CD4-positive, alpha-beta memory T cell (primary cell): ENCODE data around the gene HMGXB4. TPM values are rescaled to one million over a fixed set of nuclear protein-coding genes. Genes with fewer than 3 reads are reported as not detected.

Experiments
- CTCF ChIA-PET: fragments of 350-600 bp; sonication (Branson Sonifier 250); formaldehyde crosslinking; loops from one replicate; lab custom pipeline; 2021; ENCODE audit warnings: inconsistent platforms; ENCODE audit not compliant: partially characterized antibody; lab: Charles Lee
- POLR2A ChIA-PET: fragments of 350-600 bp; sonication (Branson Sonifier 250); formaldehyde crosslinking; loops from one replicate; lab custom pipeline; 2021; ENCODE audit not compliant: partially characterized antibody; lab: Charles Lee
- DNase-seq, 5 donors: peaks; one replicate each; pipeline versions ENCODE4 v3.0.0 to v3.0.0-alpha.2; 2020 to 2022; ENCODE audit warnings: mixed read lengths in 1 of 5
- H3K27ac ChIP-seq: one replicate; pipeline ENCODE4 v1.7.0; 2013; ENCODE audit warnings: low read depth, low read length
- H3K27me3 ChIP-seq: 2 replicates; pipeline ENCODE4 v1.7.0; 2013; ENCODE audit warnings: mild to moderate bottlenecking, low read length, moderate library complexity; ENCODE audit not compliant: insufficient read depth
- H3K36me3 ChIP-seq: 2 replicates; pipeline ENCODE4 v1.7.0; 2013; ENCODE audit warnings: mild to moderate bottlenecking, low read length, moderate library complexity; ENCODE audit not compliant: insufficient read depth
- H3K4me1 ChIP-seq: 2 replicates; pipeline ENCODE4 v1.7.0; 2013; ENCODE audit warnings: mild to moderate bottlenecking, low read length, moderate library complexity; ENCODE audit not compliant: insufficient read depth
- H3K4me3 ChIP-seq, 2 donors: one replicate each; pipeline ENCODE4 v1.7.0; 2013; ENCODE audit warnings: low read length in 2 of 2, mild to moderate bottlenecking in 1 of 2
- H3K9me3 ChIP-seq, 2 donors: one replicate each; pipeline ENCODE4 v1.7.0; 2013; ENCODE audit warnings: low read length in 2 of 2, control low read depth in 1 of 2; ENCODE audit not compliant: control insufficient read depth in 1 of 2
- H3K27ac Mint-ChIP-seq, 7 donors: one replicate each; pipeline ENCODE4 v1.8.0; 2020 to 2021; ENCODE audit warnings: mixed read lengths in 7 of 7, mild to moderate bottlenecking in 6 of 7, inconsistent platforms in 3 of 7, moderate library complexity in 3 of 7
- H3K27me3 Mint-ChIP-seq, 2 donors: one replicate each; pipeline ENCODE4 v1.8.0; 2020 to 2021; ENCODE audit warnings: mixed read lengths in 2 of 2
- H3K36me3 Mint-ChIP-seq, 2 donors: one replicate each; pipeline ENCODE4 v1.8.0; 2020 to 2021; ENCODE audit warnings: mixed read lengths in 2 of 2, inconsistent platforms in 1 of 2, mild to moderate bottlenecking in 1 of 2
- H3K4me1 Mint-ChIP-seq, 4 donors: one replicate each; pipeline ENCODE4 v1.8.0; 2020 to 2021; ENCODE audit warnings: mixed read lengths in 4 of 4, mild to moderate bottlenecking in 1 of 4
- H3K4me3 Mint-ChIP-seq, 8 donors: one replicate each; pipeline ENCODE4 v1.8.0; 2020 to 2021; ENCODE audit warnings: mixed read lengths in 8 of 8, mild to moderate bottlenecking in 7 of 8, moderate library complexity in 6 of 8, inconsistent platforms in 3 of 8
- H3K9me3 Mint-ChIP-seq, 8 donors: one replicate each; pipeline ENCODE4 v1.8.0; 2020 to 2021; ENCODE audit warnings: mixed read lengths in 8 of 8, mild to moderate bottlenecking in 5 of 8, inconsistent platforms in 3 of 8, moderate library complexity in 1 of 8
- intact Hi-C: fragments of 100-400 bp; cut with micrococcal nuclease; formaldehyde crosslinking; loops from one replicate; pipeline ENCODE4 v1.15.1; 2023
- polyA plus RNA-seq, 2 donors: library from polyadenylated mRNA; unstranded; fragments of 300-500 nt; fragmentation: Illumina TruSeq; gene quantifications; one replicate each; pipeline ENCODE4 v1.2.3, GENCODE V29; 2021
- total RNA-seq, 2 experiments: library from RNA; stranded (reverse); gene quantifications; one replicate each; pipeline ENCODE4 v1.2.3, GENCODE V29; 2021

Gene HMGXB4
- total and polyA plus RNA-seq, 4 experiments from 2014 or later, result 8.7 to 25.3 (median 17.5) TPM

DNA sequence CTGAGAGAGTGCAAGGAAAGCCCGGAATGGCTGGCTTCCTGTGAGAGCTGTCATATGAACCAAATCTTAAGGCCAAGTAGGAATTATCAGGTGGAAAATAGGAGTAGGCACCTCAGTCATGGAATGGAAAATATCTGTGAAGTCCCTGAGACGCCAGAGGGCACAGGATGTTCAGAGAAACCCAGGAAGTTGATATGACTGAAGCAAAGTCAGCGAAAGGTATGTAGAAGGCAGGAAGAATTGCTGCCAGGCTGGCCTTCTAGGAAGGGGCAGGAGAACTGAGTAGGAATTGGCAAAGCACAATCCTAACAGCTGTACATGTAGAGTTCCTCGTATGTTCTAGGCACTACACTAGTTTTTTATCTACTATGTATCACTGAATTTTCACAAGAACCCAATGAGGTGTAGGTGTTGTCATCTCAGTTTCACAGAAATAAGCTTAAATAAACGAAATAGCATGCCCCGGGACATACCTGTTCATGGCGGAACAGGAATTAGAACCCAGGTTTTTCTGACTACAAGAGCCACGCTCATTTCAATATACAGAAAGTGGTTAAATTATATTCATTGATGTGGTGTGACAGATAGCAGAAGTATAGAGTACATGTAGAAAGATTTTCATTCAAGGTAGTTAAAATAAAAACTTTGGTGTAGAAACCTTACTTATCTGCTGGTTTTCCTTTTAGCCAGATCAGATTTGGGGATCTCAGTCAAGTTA, 17.0 kb downstream of the HMGXB4 start:
- H3K27ac Mint-ChIP-seq, result peak overlapping the region; percentile 36 to 78 (median 69)
- DNase-seq, result no peak
- peaks cover 17 to 38% (median 22%) of the 10 kb centered on the region in 4 donors for H3K4me1 Mint-ChIP-seq
- H3K36me3 ChIP-seq, result peaks cover 5% of the 10 kb centered on the region
- H3K4me3 ChIP-seq, result no peak overlapping the region
- H3K9me3 ChIP-seq, result no peaks in the 10 kb centered on the region
- ChIA-PET POLR2A (interaction anchor here (1.5 kb wide), 1 partner anchor 17 kb away, joined by 4 read pairs; the partner anchor contains the start of gene HMGXB4), CTCF (interaction anchor here (1.0 to 2.6 kb wide), 6 partner anchors 17 to 125 kb away, joined by 3 to 7 read pairs (median 5); no protein-coding TSS in a partner anchor)
- H3K27me3 ChIP-seq, result no peaks in the 10 kb centered on the region
- peaks cover 25 to 35% of the 10 kb centered on the region in 2 donors for H3K36me3 Mint-ChIP-seq
- no peak overlapping the region for H3K27ac ChIP-seq
- H3K9me3 Mint-ChIP-seq, result no peaks in the 10 kb centered on the region
- intact Hi-C loops, result no loop called here
- peak overlapping the region in 1 of 8 donors; percentile 11 for H3K4me3 Mint-ChIP-seq
- peaks cover 12% of the 10 kb centered on the region for H3K4me1 ChIP-seq
- H3K27me3 Mint-ChIP-seq, result no peaks in the 10 kb centered on the region

DNA sequence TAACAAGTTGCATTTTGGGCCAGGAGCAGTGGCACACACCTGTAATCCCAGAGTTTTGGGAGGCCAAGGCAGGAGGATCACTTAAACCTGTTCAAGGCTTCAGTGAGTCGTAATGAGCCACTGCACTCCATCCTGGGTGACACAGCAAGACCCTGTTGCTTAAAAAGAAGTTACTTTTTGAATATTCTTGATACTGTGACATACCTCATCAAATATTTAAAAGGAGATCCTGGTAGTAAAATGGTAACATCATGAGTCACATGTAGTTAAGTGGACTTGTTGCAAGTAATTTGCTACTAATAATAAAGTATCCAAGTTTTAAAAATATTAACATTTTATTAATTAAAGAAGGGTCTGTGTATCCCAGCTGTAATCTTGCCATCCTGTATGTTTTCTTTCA, 18.3 kb downstream of the HMGXB4 start:
- ChIA-PET CTCF (interaction anchor here (1.2 to 1.6 kb wide), 2 partner anchors 8 to 54 kb away, joined by 3 to 5 read pairs; no protein-coding TSS in a partner anchor), POLR2A (no interaction called here)
- H3K4me1 Mint-ChIP-seq, result peaks cover 21 to 42% (median 28%) of the 10 kb centered on the region in 4 donors

DNA sequence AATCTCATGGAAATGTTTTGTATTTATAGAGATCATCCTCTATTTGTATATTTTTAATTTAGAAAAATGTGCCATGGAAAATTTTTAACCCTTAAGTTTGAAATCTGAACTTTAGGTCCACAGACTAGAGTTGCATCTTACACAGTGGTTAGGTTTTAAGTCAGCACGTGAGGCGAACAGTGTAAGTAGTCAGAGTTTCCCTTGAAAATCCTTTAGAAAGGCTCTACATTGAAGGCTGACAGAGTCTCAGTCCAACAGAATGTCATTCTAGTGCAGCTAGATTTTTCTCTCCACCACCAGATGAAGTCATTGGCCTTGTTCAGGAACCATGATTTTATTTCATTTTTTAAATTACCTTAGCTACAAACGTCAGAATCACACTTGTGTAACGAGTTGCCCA, 18.7 kb downstream of the HMGXB4 start:
- DNase-seq, result no peak
- H3K4me1 ChIP-seq, result peaks cover 12% of the 10 kb centered on the region
- H3K36me3 Mint-ChIP-seq, result peaks cover 29 to 30% of the 10 kb centered on the region in 2 donors
- no peaks in the 10 kb centered on the region for H3K9me3 Mint-ChIP-seq
- peaks cover 23 to 43% (median 29%) of the 10 kb centered on the region in 4 donors for H3K4me1 Mint-ChIP-seq
- no peaks in the 10 kb centered on the region for H3K27me3 ChIP-seq
- H3K4me3 ChIP-seq, result no peak overlapping the region
- no peak overlapping the region for H3K27ac Mint-ChIP-seq
- intact Hi-C loops, result no loop called here
- no peaks in the 10 kb centered on the region for H3K36me3 ChIP-seq
- CTCF ChIA-PET, result interaction anchor here (1.1 to 1.6 kb wide), 2 partner anchors 8 to 10 kb away, joined by 3 read pairs; no protein-coding TSS in a partner anchor
- no peaks in the 10 kb centered on the region for H3K9me3 ChIP-seq
- H3K4me3 Mint-ChIP-seq, result no peak overlapping the region
- POLR2A ChIA-PET, result interaction anchor here (0.7 kb wide), 1 partner anchor 24 kb away, joined by 3 read pairs; the partner anchor contains the start of gene TOM1
- H3K27me3 Mint-ChIP-seq, result no peaks in the 10 kb centered on the region
- H3K27ac ChIP-seq, result no peak overlapping the region

More for the DNA sequence above, 18.3 kb downstream of the HMGXB4 start:
- DNase-seq, result no peak
- H3K27ac ChIP-seq, result no peak overlapping the region
- H3K27me3 ChIP-seq, result no peaks in the 10 kb centered on the region
- H3K4me1 ChIP-seq, result peaks cover 12% of the 10 kb centered on the region
- H3K4me3 ChIP-seq, result no peak overlapping the region
- no peaks in the 10 kb centered on the region for H3K9me3 ChIP-seq
- no peaks in the 10 kb centered on the region for H3K36me3 ChIP-seq
- no peaks in the 10 kb centered on the region for H3K9me3 Mint-ChIP-seq
- intact Hi-C loops, result no loop called here
- H3K36me3 Mint-ChIP-seq, result peaks cover 28 to 29% of the 10 kb centered on the region in 2 donors
- H3K27me3 Mint-ChIP-seq, result no peaks in the 10 kb centered on the region
- H3K4me3 Mint-ChIP-seq, result no peak overlapping the region
- no peak overlapping the region for H3K27ac Mint-ChIP-seq

DNA sequence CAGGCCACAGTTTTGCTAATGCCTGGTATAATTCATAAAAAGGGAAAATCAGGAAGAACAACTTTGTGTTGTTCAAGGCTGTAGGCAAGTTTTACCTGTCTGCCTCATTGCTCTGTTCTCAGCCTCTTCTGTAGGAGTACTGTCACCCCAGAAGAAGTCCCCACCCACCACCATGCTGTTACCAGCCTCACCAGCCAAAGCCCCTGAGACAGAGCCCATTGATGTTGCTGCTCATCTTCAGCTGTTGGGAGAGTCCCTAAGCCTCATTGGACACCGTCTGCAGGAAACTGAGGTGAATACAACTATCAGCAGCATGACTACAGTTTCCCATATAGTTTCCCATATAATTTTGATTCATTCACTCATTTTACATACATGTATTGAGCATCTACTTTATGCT, 30.8 kb downstream of the HMGXB4 start:
- ChIA-PET POLR2A (interaction anchor here (0.5 kb wide), 1 partner anchor 929 kb away, joined by 3 read pairs; no protein-coding TSS in a partner anchor), CTCF (no interaction called here)
- Histone ChIP-seq H3K27ac (no peak overlapping the region), H3K27me3 (no peaks in the 10 kb centered on the region), H3K4me1 (no peaks in the 10 kb centered on the region), H3K36me3 (peaks cover 30% of the 10 kb centered on the region), H3K9me3 (no peaks in the 10 kb centered on the region), H3K4me3 (no peak overlapping the region)
- no peak overlapping the region for H3K4me3 Mint-ChIP-seq
- H3K4me1 Mint-ChIP-seq, result no peaks in the 10 kb centered on the region
- no peak for DNase-seq
- intact Hi-C loops, result no loop called here
- H3K27ac Mint-ChIP-seq, result peak overlapping the region in 1 of 7 donors; percentile 19
- peaks cover 38 to 68% of the 10 kb centered on the region in 2 donors for H3K36me3 Mint-ChIP-seq
- H3K27me3 Mint-ChIP-seq, result no peaks in the 10 kb centered on the region
- no peaks in the 10 kb centered on the region for H3K9me3 Mint-ChIP-seq

DNA sequence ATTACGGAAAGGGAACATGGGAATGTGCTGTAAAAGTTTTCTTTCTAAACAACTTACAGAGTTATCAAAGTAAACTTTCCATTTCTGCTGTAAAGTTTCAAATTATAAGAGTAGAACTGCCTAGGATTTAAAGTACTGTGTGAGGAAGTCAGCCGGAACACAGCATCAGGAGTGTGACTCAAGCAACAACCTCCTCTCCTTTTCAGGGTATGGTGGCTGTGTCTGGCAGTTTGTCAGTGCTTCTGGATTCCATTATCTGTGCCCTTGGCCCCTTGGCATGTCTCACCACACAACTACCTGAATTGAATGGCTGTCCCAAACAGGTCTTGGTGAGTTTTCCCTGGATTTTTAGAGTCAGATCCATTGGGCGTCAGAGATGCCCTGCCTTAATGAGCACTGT, 35.5 kb downstream of the HMGXB4 start:
- ChIA-PET CTCF (no interaction called here), POLR2A (interaction anchor here (1.1 kb wide), 1 partner anchor 14 kb away, joined by 4 read pairs; no protein-coding TSS in a partner anchor)
- no peaks in the 10 kb centered on the region for H3K4me1 ChIP-seq
- H3K27ac Mint-ChIP-seq, result peak overlapping the region in 2 of 7 donors; percentile 2 to 9
- no peak overlapping the region for H3K4me3 ChIP-seq
- DNase-seq, result no peak
- intact Hi-C loops, result no loop called here
- H3K36me3 Mint-ChIP-seq, result peaks cover 33 to 52% of the 10 kb centered on the region in 2 donors
- H3K27me3 Mint-ChIP-seq, result no peaks in the 10 kb centered on the region
- peaks cover 25% of the 10 kb centered on the region for H3K36me3 ChIP-seq
- H3K9me3 Mint-ChIP-seq, result no peaks in the 10 kb centered on the region
- H3K9me3 ChIP-seq, result no peaks in the 10 kb centered on the region
- H3K4me3 Mint-ChIP-seq, result no peak overlapping the region
- H3K4me1 Mint-ChIP-seq, result no peaks in the 10 kb centered on the region
- no peak overlapping the region for H3K27ac ChIP-seq
- no peaks in the 10 kb centered on the region for H3K27me3 ChIP-seq

DNA sequence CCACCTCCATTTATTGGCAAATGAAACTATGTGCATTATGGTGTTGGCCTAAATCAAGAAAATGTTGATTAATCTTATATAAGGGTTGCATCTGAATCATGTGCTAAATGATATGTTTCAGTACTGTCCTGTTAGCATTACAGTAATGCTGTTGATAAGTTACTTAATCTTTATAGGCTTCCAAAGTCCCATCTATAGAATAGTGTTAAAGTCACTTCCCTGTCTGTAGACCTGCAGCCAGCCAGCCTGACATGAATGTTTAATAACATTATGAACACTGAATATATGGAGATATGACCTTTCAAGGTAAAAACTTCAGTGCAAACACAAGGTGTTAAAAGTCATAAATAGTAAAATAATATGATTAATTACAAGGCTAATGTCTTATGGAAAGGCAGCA, 38.8 kb downstream of the HMGXB4 start:
- Histone ChIP-seq H3K27ac (no peak overlapping the region), H3K27me3 (no peaks in the 10 kb centered on the region), H3K4me3 (no peak overlapping the region), H3K9me3 (no peaks in the 10 kb centered on the region), H3K36me3 (peaks cover 10% of the 10 kb centered on the region), H3K4me1 (peaks cover 16% of the 10 kb centered on the region)
- no peak overlapping the region for H3K27ac Mint-ChIP-seq
- POLR2A ChIA-PET, result no interaction called here
- peaks cover 16 to 44% of the 10 kb centered on the region in 2 donors for H3K36me3 Mint-ChIP-seq
- no peaks in the 10 kb centered on the region for H3K9me3 Mint-ChIP-seq
- H3K4me1 Mint-ChIP-seq, result peaks cover 5 to 19% (median 13%) of the 10 kb centered on the region in 4 donors
- DNase-seq, result no peak
- peaks cover 0 to 1% of the 10 kb centered on the region in 2 donors for H3K27me3 Mint-ChIP-seq
- CTCF ChIA-PET, result no interaction called here
- intact Hi-C loops, result no loop called here
- no peak overlapping the region for H3K4me3 Mint-ChIP-seq

DNA sequence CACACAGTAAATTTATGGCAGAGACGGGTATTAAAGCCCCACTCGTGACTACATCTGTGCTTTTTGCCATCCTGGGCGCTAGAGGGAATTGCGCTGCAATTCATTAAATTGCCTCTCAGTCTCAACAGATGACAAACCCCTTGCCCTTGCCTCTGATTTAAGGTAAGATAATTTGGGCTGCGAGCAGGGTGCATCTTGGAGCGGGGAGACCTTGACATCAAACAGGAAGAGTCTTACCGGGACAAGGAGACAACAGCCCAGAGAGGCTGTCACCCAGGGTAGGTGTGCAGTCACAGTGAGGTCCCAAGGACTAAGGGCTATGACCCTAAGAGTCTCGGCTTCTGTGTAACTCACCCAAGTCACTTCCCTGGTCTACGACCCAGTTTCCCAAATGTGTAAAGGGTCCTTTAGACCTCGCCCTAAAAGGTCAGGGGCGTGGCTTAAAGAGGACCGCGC, 42.0 kb downstream of the HMGXB4 start:
- Mint-ChIP-seq H3K27me3 (peaks cover 0 to 1% of the 10 kb centered on the region in 2 donors), H3K9me3 (no peaks in the 10 kb centered on the region), H3K4me1 (peaks cover 19 to 46% (median 32%) of the 10 kb centered on the region in 4 donors), H3K4me3 (peak overlapping the region; percentile 94 to 100 (median 96)), H3K36me3 (peaks cover 9 to 26% of the 10 kb centered on the region in 2 donors), H3K27ac (peak overlapping the region; percentile 98 to 100 (median 100))
- intact Hi-C loops, result loop anchor here (1.0 kb wide), 1 partner anchor 42 kb away; the partner anchor contains the start of gene HMGXB4
- Histone ChIP-seq H3K36me3 (no peaks in the 10 kb centered on the region), H3K27ac (peak overlapping the region; percentile 96), H3K9me3 (no peaks in the 10 kb centered on the region), H3K27me3 (no peaks in the 10 kb centered on the region), H3K4me3 (peak overlapping the region; percentile 34 to 90), H3K4me1 (peaks cover 26% of the 10 kb centered on the region)
- ChIA-PET CTCF (interaction anchor here (0.6 to 3.7 kb wide), 12 partner anchors 10 to 1189 kb away, joined by 3 to 26 read pairs (median 4); partner anchors contain the start of gene HMGXB4), POLR2A (interaction anchor here (0.8 to 3.1 kb wide), 18 partner anchors 8 to 362 kb away, joined by 3 to 55 read pairs (median 4); partner anchors contain the start of genes APOL6, HMGXB4 and MCM5)
- DNase-seq, result no peak
